Ramos (cell line): ENCODE measurements around the gene WNT3A.
"Not testable (repeated sequence)": the region's sequence is repeated elsewhere in the genome, so short reads cannot be mapped to it uniquely, and the experiment has no call there.

Experiments
- in situ Hi-C: fragments of 300-500 bp; cut with MboI; formaldehyde crosslinking; loops from one replicate; pipeline ENCODE4 v1.14.3; 2022; ENCODE audit warnings: low sequenced_read_pairs; ENCODE audit not compliant: unreplicated experiment

The WNT3A gene

GRCh38 chr1:228006786-228007048 is at the start of gene WNT3A:
Gene WNT3A (plus strand): TSS chr1:228006998. CDS start chr1:228007129, 131 bp downstream.
- in situ Hi-C loops: no loop called here

- in situ Hi-C loops: loop anchor here (10.0 kb wide), 2 partner anchors 194 to 484 kb away; no protein-coding TSS in a partner anchor
Observed at GRCh38 chr1:227958617-227959324, 48.0 kb upstream of the WNT3A start.

GRCh38 chr1:227959325-227959860 is 47.4 kb upstream of the WNT3A start:
- in situ Hi-C loops: loop anchor here (10.0 kb wide), 2 partner anchors 195 to 485 kb away; no protein-coding TSS in a partner anchor

GRCh38 chr1:227961651-227962466 is 44.9 kb upstream of the WNT3A start:
- in situ Hi-C loops: no loop called here

- in situ Hi-C loops: not testable (repeated sequence)
Observed at GRCh38 chr1:227966733-227967132, 40.1 kb upstream of the WNT3A start.

GRCh38 chr1:227967815-227968214 is 39.0 kb upstream of the WNT3A start:
- in situ Hi-C loops: not testable (repeated sequence)

GRCh38 chr1:227970076-227970995 is 36.5 kb upstream of the WNT3A start:
- in situ Hi-C loops: not testable (repeated sequence)

GRCh38 chr1:227971216-227971615 is 35.6 kb upstream of the WNT3A start:
- in situ Hi-C loops: not testable (repeated sequence)

GRCh38 chr1:227971643-227972282 is 35.0 kb upstream of the WNT3A start:
- in situ Hi-C loops: not testable (repeated sequence)

GRCh38 chr1:227972283-227972679 is 34.5 kb upstream of the WNT3A start:
- in situ Hi-C loops: not testable (repeated sequence)

GRCh38 chr1:227972843-227973374 is 33.9 kb upstream of the WNT3A start:
- in situ Hi-C loops: not testable (repeated sequence)

GRCh38 chr1:227973724-227974288 is 33.0 kb upstream of the WNT3A start:
- in situ Hi-C loops: not testable (repeated sequence)

- in situ Hi-C loops: not testable (repeated sequence)
Observed at GRCh38 chr1:227975583-227976283, 31.1 kb upstream of the WNT3A start.

- in situ Hi-C loops: no loop called here
Observed at GRCh38 chr1:227987181-227987580, 19.6 kb upstream of the WNT3A start.

GRCh38 chr1:227994632-227995300 is 12.0 kb upstream of the WNT3A start:
- in situ Hi-C loops: no loop called here

GRCh38 chr1:227996187-227996950 is 10.4 kb upstream of the WNT3A start:
- in situ Hi-C loops: no loop called here

GRCh38 chr1:227998374-227999055 is 8.3 kb upstream of the WNT3A start:
- in situ Hi-C loops: no loop called here
